Measurements from ENCODE around the gene EPB41L4A.

EPB41L4A gene

DNA sequence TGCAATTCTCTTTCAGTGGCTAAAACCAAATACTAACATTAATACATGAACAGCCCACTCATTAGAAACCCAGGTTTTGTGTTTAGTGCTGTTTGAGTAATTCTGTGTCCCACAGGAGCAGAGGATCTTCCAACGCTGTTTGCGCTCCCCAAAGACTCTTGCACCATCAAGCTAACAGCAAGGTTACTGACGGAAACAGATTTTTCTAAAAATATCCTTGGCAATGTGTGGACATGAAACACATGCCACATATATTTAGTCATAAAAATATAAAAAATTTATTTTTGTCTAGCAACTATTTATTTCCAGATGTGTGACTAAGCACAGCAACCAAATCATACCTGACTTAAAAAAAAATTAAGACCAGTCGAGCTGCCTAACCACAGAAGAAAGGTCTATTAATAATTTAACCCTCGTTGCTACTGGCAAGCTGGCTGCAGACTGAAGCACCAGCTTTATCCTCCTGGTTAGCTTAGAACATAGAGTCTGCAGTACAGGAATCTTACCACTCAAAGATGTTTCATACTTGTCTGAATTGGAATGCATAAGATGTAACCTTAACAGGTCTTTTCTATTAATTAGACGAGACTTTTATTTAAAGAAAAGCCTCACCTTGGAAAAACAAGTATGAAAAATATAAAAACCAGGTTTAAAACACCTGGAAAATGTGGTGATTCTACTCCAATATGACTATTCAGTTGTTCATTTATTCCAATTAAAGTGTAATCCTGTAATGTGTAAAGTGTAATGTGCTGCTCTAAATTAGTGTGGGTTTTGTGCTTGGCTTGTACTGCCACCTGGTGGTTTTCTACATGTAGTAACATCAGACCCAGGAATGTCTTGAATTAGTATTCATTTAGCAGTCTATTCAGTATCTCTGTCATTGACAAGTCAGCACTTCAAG lies 272.5 kb downstream of the EPB41L4A start:
- no peak for DNase-seq

DNA sequence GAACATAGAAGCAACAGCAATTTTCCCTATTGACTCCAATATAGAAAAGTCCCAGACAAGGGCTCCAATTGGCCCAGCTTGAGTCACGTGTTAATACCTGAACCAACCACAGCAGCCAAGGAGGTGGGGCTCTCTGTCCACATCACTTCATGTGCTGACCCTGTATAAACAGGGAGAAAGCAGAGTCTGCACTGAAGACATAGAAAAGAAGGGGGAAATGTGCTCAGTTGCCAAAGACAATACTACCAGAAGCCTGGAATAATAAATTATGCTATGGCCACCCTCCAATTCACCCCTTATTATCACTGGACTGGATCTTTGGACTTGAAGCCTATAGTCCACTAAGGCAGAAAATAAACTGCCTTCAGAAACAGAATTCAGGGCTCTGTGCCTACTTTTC lies 275.4 kb downstream of the EPB41L4A start:
- DNase-seq, result no peak

GRCh38 chr5:112142769-112143270 lies 276.3 kb downstream of the EPB41L4A start:
- DNase-seq, result no peak

DNA sequence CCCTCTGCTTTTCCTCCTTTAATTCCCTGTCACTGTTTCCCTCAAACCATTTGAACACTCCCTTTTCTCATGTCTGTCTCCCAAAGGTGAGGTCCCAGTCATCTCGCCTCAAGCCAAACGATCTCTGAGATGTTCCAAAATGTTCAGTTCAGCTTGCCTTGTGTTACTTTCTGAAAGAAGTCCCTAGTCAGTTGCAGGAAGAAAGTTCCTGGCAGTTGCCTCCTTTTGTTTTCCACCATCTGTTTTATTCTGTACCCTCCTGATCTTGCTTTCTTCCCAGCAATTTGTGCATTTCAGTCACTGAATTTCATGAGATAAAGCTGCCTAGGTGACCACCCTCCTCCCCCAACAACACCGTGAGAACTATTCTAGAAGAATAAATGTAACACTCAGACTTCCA lies 277.5 kb downstream of the EPB41L4A start:
- no peak for DNase-seq

GRCh38 chr5:112138526-112138925 lies 280.6 kb downstream of the EPB41L4A start:
- DNase-seq, result no peak

- no peak for DNase-seq
These were observed 282.3 kb downstream of the EPB41L4A start for GRCh38 chr5:112136773-112137172.

DNA sequence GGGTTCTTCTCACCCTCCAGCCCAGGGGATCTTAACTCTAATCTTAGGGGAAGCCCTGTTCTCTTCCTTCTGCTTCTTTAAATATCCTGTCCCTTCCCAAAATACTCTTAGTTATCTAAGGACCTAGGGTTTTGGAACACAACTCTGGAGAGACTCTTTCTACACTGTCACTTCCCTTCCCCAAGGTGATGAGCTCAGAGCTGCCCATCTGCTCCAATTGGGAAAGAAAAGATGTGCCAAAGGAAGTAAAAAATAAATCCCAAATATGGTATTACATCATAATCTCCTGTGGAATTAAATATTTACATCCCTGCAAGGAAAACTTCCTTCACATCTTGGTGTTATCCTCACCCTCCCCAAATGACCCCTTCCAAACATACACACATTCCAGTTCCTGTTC lies 291.2 kb downstream of the EPB41L4A start:
- DNase-seq, result no peak

- DNase-seq, result no peak
These were observed 292.1 kb downstream of the EPB41L4A start for GRCh38 chr5:112126982-112127381.

DNA sequence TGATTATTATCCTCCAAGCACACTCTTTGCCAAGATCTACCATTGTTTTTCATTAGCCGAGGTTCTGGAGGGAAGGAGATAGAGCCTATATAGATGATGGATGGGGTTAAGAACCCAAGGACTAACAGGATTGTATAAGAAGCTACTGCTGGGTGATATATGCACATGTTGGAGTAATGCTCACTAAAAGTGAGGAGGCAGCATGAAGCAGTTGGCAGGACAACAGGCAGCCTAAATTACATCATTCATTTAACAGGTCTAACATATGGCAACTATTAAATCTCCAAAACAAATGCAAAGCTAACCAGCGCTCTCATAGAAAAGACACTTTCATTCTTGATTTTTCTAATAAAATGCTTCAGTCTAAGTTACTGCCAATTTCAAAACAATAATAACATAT lies 293.2 kb downstream of the EPB41L4A start:
- DNase-seq, result no peak

- DNase-seq, result no peak
These were observed 294.3 kb downstream of the EPB41L4A start for GRCh38 chr5:112124788-112125187.

DNA sequence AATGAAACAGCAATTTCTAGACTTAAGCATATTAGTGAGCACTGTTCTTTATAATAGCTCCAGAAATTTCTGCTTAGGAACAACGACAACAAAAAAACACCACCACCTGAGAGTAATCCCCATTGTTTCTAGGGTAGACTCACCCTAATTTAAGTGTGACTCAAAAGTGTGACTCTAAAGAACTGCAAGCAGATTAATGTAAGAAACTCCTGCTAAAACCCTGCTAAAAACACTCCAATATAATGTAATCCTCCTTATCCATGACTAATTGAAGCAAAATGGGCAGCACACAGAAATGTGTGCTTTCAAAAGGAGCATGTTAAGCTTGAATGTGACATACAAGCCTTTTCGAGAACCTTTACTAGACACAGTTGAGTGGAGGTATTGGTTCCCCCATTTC lies 296.0 kb downstream of the EPB41L4A start:
- no peak for DNase-seq

- no peak for DNase-seq
These were observed 296.7 kb downstream of the EPB41L4A start for GRCh38 chr5:112122353-112122752.

DNA sequence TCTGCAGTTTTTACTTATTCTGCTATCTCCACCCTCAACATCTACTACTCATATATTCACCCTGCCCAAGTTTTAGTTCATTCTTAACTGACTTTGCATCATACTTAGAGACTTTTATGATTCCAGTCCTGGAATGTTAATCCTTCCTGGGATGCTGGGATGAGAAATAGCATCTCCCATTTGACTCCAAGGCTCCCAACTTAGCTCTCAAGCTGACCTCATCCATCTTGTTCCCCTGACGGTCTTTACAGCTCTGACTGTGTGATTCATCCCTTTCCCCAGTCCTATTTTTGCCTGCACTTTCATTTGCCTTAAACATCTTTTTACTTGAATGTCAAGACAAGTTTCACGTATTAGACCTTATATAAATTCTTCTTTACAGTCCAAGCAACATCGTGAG lies 297.8 kb downstream of the EPB41L4A start:
- no peak for DNase-seq

GRCh38 chr5:112119969-112120368 lies 299.1 kb downstream of the EPB41L4A start:
- DNase-seq, result no peak

GRCh38 chr5:112119508-112119907 lies 299.6 kb downstream of the EPB41L4A start:
- DNase-seq, result no peak

GRCh38 chr5:112117551-112117950 lies 301.5 kb downstream of the EPB41L4A start:
- DNase-seq, result no peak

- DNase-seq, result no peak
These were observed 302.7 kb downstream of the EPB41L4A start for GRCh38 chr5:112116371-112116770.

DNA sequence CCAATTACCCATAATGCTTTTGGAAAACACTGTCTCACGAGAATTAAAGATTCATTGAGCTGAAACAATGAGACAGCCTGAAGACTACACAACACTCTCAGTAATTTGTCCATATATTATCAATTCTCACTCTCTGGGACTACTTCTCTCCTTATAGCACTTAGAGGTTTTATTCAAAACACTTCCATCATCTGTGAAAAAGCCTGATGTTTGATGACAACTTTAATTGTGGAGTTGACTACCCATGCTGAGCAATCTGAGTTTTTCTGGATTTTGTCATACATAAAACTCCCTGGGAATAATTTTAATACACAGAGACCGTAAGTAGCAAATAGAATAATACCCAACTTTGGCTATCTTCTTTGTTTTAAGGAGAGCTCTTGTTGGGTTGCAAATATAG lies 305.5 kb downstream of the EPB41L4A start:
- DNase-seq, result no peak

Data from NCI-H510A (cell line).